Amygdala (tissue), 56 donors: Measurements from ENCODE around the gene B4GALT6.
"Not testable (repeated sequence)": the region's sequence is repeated elsewhere in the genome, so short reads cannot be mapped to it uniquely, and the experiment has no call there.

ENCODE experiments used
- DNase-seq, 56 donors: peaks; one replicate each; lab custom pipeline; 2025; lab: John Stamatoyannopoulos, UW

B4GALT6 gene, protein sequence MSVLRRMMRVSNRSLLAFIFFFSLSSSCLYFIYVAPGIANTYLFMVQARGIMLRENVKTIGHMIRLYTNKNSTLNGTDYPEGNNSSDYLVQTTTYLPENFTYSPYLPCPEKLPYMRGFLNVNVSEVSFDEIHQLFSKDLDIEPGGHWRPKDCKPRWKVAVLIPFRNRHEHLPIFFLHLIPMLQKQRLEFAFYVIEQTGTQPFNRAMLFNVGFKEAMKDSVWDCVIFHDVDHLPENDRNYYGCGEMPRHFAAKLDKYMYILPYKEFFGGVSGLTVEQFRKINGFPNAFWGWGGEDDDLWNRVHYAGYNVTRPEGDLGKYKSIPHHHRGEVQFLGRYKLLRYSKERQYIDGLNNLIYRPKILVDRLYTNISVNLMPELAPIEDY

DNA sequence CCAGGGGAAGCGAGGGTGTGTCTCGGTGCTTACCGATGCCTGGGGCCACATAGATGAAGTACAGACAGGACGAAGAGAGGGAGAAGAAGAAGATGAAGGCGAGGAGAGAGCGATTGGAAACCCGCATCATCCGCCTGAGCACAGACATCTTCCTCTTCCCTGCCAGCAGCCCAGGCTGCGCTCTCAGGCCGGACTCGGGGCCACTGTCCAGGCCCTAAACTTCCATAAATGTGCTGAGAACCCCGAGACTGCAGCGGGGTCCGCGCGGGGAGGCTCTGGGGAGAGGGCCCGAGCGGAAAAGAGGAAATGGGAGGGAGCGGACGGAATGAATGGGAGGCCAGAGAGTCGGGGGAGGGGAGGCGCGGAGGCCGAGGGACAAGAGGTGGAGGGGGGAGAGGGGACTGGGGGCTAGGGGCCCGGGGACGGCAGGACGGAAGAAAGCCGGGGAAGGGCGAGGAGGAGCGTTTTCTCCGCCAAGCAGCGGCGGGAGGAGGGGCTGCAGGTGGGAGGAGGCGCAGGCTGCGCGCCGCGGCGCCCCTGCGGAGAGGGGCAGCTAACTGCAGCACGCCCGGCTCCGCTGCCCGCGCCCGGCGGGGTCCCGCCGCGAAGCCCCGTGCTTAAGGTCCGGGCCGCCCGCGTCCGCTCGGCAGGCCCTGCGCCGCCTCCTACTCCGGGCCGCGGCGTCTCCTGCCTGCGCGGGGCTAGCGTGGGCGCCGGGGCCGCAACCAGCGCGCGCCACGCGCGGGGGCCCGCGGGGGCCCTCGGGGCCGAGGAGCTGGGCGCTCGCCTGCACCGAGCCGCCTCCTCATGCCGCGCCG is at the start of gene B4GALT6:
Gene B4GALT6 (minus strand): TSS at position 303 of the 818 bp plus-strand sequence. CDS start 155 bp downstream, at position 148.
- DNase-seq: peak in 35 of 56 donors; percentile 1 to 70 (median 30)

- no peak for DNase-seq
Measured at GRCh38 chr18:31731628-31732027, 47.2 kb upstream of the B4GALT6 start.

GRCh38 chr18:31729196-31729595 is 44.8 kb upstream of the B4GALT6 start:
- DNase-seq: not testable (repeated sequence)

GRCh38 chr18:31723990-31724711 is 39.8 kb upstream of the B4GALT6 start:
- peak in 12 of 56 donors; percentile 2 to 63 (median 8) for DNase-seq

GRCh38 chr18:31723639-31723989 is 39.2 kb upstream of the B4GALT6 start:
- no peak for DNase-seq

DNA sequence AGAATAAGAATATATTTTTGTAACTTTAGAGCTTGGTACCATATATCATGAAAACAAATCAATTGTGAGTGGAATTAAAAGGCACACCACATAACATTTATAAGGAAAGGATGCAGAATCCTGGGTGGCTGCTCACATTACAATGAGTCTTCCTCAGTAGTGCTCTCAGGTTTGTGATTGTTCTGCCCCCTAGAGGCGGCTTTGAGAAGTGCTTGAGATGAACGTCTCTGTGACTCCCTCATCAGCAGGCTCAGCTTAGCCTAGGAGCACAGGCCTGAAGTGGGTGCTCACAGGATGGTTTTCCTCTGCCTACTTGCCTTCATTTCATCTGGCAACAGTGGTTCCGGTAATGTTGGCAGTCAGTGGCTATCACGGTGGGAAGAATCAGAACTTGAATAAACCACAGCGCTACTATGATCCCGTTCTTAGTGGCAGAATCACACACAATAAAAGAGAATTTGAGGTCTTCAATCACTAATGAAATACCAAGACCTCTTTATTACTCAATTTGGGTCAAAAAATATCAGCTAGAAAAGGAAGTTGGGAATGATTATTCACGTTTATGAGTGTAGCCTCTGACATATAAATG is 38.1 kb upstream of the B4GALT6 start:
- DNase-seq: peak in 52 of 56 donors; percentile 7 to 92 (median 46)

DNA sequence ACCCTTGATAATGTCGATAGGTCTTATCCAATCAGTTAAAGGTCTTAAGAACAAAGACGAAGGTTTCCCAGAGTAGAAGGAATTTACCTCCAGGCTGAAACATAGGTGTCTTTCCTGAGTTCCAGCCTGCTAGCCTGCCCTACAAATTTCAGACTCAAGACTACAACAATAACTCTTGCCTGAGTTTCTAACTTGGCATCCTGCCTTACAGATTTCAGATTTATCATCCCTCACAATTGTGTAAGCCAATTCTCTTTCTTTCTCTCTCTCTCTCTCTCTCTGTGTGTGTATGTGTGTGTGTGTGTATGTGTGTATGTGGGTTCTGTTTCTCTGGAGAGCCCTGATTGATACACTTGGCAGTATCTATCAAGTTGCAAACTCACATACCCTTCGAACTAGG is 37.2 kb upstream of the B4GALT6 start:
- no peak for DNase-seq

GRCh38 chr18:31720867-31721266 is 36.5 kb upstream of the B4GALT6 start:
- no peak for DNase-seq

- no peak for DNase-seq
Measured at GRCh38 chr18:31719363-31720006, 35.1 kb upstream of the B4GALT6 start.

- DNase-seq: no peak
Measured at GRCh38 chr18:31718386-31718785, 34.0 kb upstream of the B4GALT6 start.

GRCh38 chr18:31716362-31716761 is 32.0 kb upstream of the B4GALT6 start:
- DNase-seq: no peak

DNA sequence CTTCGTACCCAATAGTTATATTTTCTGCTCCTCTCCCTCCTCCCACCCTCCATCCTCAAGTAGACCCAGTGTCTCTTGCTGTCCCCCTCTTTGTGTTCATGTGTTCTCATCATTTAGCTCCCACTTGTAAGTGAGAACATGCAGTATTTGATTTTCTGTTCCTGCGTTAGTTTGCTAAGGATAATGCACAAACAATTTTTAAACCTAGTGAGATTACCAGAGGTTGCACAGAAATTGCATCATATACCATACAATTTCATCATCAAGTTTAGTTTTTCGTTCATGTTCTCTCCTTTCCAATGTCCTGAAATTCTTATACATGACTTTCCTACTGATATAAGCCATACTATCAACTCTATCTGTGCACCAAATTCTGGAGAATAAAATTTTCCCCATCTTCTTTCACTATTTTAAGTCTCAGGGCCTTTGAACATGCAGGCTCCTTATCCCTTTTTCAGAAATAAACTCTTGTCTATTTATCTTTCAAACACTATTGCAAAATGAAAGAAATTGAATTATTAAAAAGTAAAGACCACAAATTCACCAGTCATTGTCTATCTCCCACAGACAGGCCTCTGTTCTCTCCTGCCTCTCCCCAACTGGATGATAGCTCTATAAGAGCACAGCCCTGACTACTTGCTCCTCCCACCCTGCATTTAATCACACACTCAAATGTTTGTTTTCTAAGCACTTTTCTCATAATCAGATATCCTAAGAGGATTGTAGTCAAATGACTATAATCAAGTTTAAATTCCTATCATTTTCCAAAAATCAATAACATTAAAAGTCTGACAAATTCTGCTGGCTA is 27.2 kb upstream of the B4GALT6 start:
- no peak for DNase-seq

GRCh38 chr18:31710826-31711225 is 26.4 kb upstream of the B4GALT6 start:
- DNase-seq: no peak

DNA sequence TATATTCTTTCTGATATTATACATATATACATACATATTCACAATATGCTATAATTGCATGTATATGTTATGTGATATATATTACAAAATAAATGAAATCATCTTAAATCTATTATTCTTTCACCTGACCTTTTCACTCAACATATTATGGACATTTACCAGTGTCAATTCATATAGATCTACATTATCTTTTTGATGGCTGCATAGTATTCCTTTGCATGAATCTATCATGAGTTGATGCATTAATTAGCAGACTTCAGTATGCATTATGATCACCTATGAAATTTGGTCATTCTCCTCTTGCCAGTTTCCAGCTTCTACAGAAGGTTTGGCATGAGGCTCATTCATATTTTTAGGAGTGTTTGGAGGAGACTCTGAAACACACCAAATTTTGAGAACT is 23.4 kb upstream of the B4GALT6 start:
- DNase-seq: no peak

GRCh38 chr18:31702449-31702848 is 18.1 kb upstream of the B4GALT6 start:
- DNase-seq: no peak

DNA sequence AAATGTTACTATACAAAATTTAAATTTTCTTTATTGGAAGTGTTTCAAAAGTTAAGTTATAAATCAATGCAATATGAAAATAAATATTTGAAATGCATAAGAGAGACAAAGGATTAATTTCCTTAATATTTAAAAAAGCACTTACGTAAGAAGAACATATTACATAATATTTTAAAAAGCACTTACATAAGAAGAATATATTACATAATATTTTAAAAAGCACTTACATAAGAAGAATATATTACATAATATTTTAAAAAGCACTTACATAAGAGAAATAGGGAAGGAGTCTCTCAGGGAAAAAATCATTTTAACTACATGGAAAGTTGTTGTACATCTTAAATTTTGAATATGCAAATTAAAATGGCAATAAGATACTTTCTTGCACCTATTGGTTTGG is 17.4 kb upstream of the B4GALT6 start:
- DNase-seq: no peak

DNA sequence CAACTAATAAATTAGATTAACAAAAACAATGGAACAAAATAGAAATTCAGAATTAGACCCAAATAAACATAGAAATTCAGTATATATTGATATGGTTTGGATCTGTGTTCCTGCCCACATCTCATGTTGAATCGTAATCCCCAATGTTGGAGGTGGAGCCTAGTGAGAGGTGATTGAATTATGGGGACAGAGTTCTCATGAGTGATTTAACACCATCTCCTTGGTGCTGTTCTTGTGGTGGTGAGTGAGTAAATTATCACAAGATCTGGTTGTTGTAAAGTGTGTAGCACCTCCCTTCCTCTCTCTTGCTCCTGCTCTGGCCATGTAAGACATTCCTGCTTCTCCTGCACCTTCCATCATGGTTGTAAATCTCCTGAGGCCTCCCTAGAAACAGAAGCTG is 16.6 kb upstream of the B4GALT6 start:
- no peak for DNase-seq

- DNase-seq: no peak
Measured at GRCh38 chr18:31697351-31698298, 13.2 kb upstream of the B4GALT6 start.
